ENCODE results near the gene ASNSD1. TPM values are rescaled to one million over a fixed set of nuclear protein-coding genes. Genes with fewer than 3 reads are reported as not detected.

Gene ASNSD1
- polyA plus RNA-seq, 1 of the 3 experiments (the other 2 are of a cell fraction), result 15.5 TPM

DNA sequence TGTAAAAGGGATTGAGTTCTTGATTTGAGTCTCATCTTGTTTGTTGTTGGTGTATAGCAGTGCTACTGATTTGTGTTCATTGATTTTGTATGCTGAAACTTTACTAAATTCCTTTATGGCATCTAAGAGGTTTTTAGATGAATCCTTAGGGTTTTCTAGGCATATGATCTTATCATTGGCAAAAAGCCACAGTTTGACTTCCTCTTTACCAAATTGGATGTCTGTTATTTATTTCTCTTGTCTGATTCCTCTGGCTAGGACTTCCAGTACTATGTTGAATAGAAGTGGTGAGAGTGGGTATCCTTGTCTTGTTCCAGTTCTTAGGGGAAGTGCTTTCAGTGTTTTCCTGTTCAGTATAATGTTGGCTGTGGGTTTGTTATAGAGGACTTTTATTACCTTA is 18.0 kb downstream of the ASNSD1 start:
- H3K4me3 ChIP-seq (ENCODE audit: low read depth in 2 of 2, low read length in 1 of 2), result no peak overlapping the region
- no peaks in the 10 kb centered on the region for H4K20me1 ChIP-seq (ENCODE audit: insufficient read depth)
- H3K36me3 ChIP-seq (replicated peaks in 1 of 2; ENCODE audit: control insufficient read depth in 1 of 2, insufficient read depth in 2 of 2, low read length in 1 of 2), result peaks cover 3 to 19% of the 10 kb centered on the region in 2 experiments
- H3F3A ChIP-seq (replicated peaks; ENCODE audit: insufficient read depth), result no peaks in the 10 kb centered on the region
- CTCF ChIA-PET, result no interaction called here
- TF ChIP-seq RXRA (IDR thresholded peaks at IDR 0.05; ENCODE audit: borderline replicate concordance, low read depth) (no peak), ELF1 (IDR thresholded peaks at IDR 0.05) (no peak), TEAD4 (IDR thresholded peaks at IDR 0.05; ENCODE audit: borderline replicate concordance, insufficient read depth) (no peak), NFIC (IDR thresholded peaks at IDR 0.05; ENCODE audit: borderline replicate concordance) (no peak), FOSL2 (IDR thresholded peaks at IDR 0.05; ENCODE audit: borderline replicate concordance, low read depth) (no peak), JUND (IDR thresholded peaks at IDR 0.05) (no peak), GATA2 (CRISPR knock-in tag; IDR thresholded peaks at IDR 0.05) (no peak)
- TF ChIP-seq, protein P1, sequence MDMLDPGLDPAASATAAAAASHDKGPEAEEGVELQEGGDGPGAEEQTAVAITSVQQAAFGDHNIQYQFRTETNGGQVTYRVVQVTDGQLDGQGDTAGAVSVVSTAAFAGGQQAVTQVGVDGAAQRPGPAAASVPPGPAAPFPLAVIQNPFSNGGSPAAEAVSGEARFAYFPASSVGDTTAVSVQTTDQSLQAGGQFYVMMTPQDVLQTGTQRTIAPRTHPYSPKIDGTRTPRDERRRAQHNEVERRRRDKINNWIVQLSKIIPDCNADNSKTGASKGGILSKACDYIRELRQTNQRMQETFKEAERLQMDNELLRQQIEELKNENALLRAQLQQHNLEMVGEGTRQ (IDR thresholded peaks at IDR 0.05; ENCODE audit: borderline replicate concordance, low read depth, low read length), result no peak
- TF ChIP-seq, protein P2, sequence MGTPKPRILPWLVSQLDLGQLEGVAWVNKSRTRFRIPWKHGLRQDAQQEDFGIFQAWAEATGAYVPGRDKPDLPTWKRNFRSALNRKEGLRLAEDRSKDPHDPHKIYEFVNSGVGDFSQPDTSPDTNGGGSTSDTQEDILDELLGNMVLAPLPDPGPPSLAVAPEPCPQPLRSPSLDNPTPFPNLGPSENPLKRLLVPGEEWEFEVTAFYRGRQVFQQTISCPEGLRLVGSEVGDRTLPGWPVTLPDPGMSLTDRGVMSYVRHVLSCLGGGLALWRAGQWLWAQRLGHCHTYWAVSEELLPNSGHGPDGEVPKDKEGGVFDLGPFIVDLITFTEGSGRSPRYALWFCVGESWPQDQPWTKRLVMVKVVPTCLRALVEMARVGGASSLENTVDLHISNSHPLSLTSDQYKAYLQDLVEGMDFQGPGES (IDR thresholded peaks at IDR 0.05; ENCODE audit: low read depth, low read length), result no peak
- TF ChIP-seq, protein P3, sequence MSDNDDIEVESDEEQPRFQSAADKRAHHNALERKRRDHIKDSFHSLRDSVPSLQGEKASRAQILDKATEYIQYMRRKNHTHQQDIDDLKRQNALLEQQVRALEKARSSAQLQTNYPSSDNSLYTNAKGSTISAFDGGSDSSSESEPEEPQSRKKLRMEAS (IDR thresholded peaks at IDR 0.05; ENCODE audit: low read depth), result no peak
- no peaks in the 10 kb centered on the region; a peak in 1 of 4 replicates for H3K4me1 ChIP-seq (ENCODE audit: control insufficient read depth in 1 of 2, insufficient read depth in 2 of 2, low read depth in 1 of 2, low read length in 1 of 2)
- DNase-seq, result no peak
- H3K9ac ChIP-seq, result no peak overlapping the region
- H3K27ac ChIP-seq (ENCODE audit: low read depth in 2 of 2, low read length in 1 of 2), result no peak overlapping the region
- no peaks in the 10 kb centered on the region for H3K9me2 ChIP-seq
- H3K4me2 ChIP-seq, result no peak overlapping the region
- peaks cover 17% of the 10 kb centered on the region for H3K79me2 ChIP-seq (ENCODE audit: insufficient read depth)
- H3K27me3 ChIP-seq (ENCODE audit: insufficient read depth), result no peaks in the 10 kb centered on the region
- H2AFZ ChIP-seq (ENCODE audit: low read depth), result no peak overlapping the region
- POLR2A ChIA-PET, result no interaction called here
- peaks cover 8% of the 10 kb centered on the region; the same call in 1 of the 2 replicates for H3K9me3 ChIP-seq

DNA sequence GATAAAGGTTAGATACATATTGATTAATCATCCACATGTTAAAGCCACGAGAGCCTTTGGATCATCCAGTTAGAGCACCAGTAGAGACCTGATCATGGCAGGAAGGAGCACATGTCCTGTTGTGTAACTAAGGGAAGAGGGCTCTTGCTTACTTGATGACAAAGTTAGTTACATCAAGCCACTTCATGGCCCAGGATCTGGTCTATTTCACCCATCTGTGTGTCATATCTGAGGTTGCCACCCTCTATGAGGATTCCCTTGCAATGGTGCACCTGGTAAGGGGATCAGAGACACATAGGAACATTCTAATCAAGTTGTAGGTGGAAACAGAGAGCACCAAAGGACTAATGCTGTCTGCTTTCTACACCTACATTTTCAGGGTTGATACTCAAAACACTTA is 19.9 kb downstream of the ASNSD1 start:
- H3K79me2 ChIP-seq (ENCODE audit: insufficient read depth), result peaks cover 9% of the 10 kb centered on the region
- H3F3A ChIP-seq (replicated peaks; ENCODE audit: insufficient read depth), result no peaks in the 10 kb centered on the region
- WGBS (ENCODE audit: low lambda C conversion rate), result 75% methylated on average over 1 of the region's 1 CpG
- peaks cover 8% of the 10 kb centered on the region; the same call in 1 of the 2 replicates for H3K9me3 ChIP-seq
- POLR2A ChIA-PET, result no interaction called here
- no peak overlapping the region for H3K9ac ChIP-seq
- H3K27me3 ChIP-seq (ENCODE audit: insufficient read depth), result no peaks in the 10 kb centered on the region
- peaks cover 3 to 11% of the 10 kb centered on the region in 2 experiments for H3K36me3 ChIP-seq (replicated peaks in 1 of 2; ENCODE audit: control insufficient read depth in 1 of 2, insufficient read depth in 2 of 2, low read length in 1 of 2)
- DNase-seq, result no peak
- no peaks in the 10 kb centered on the region for H3K9me2 ChIP-seq
- no peak overlapping the region for H3K27ac ChIP-seq (ENCODE audit: low read depth in 2 of 2, low read length in 1 of 2)
- TF ChIP-seq, protein P4, sequence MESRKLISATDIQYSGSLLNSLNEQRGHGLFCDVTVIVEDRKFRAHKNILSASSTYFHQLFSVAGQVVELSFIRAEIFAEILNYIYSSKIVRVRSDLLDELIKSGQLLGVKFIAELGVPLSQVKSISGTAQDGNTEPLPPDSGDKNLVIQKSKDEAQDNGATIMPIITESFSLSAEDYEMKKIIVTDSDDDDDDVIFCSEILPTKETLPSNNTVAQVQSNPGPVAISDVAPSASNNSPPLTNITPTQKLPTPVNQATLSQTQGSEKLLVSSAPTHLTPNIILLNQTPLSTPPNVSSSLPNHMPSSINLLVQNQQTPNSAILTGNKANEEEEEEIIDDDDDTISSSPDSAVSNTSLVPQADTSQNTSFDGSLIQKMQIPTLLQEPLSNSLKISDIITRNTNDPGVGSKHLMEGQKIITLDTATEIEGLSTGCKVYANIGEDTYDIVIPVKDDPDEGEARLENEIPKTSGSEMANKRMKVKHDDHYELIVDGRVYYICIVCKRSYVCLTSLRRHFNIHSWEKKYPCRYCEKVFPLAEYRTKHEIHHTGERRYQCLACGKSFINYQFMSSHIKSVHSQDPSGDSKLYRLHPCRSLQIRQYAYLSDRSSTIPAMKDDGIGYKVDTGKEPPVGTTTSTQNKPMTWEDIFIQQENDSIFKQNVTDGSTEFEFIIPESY (IDR thresholded peaks at IDR 0.05; ENCODE audit: borderline replicate concordance, low read depth), result no peak
- no peak for TF ChIP-seq FOXM1 (IDR thresholded peaks at IDR 0.05; ENCODE audit: low read depth)
- no peak for TF ChIP-seq TEAD4 (IDR thresholded peaks at IDR 0.05; ENCODE audit: borderline replicate concordance, insufficient read depth)
- TF ChIP-seq GATA2 (CRISPR knock-in tag; IDR thresholded peaks at IDR 0.05), result no peak
- TF ChIP-seq, protein P1 (IDR thresholded peaks at IDR 0.05; ENCODE audit: borderline replicate concordance, low read depth, low read length), result no peak
- H3K4me1 ChIP-seq (ENCODE audit: control insufficient read depth in 1 of 2, insufficient read depth in 2 of 2, low read depth in 1 of 2, low read length in 1 of 2), result peaks cover 4 to 6% of the 10 kb centered on the region in 2 experiments; a peak in 2 of 4 replicates
- no peaks in the 10 kb centered on the region for H4K20me1 ChIP-seq (ENCODE audit: insufficient read depth)
- no peak overlapping the region for H2AFZ ChIP-seq (ENCODE audit: low read depth)
- CTCF ChIA-PET, result interaction anchor here (1.0 to 2.2 kb wide), 3 partner anchors 16 to 20 kb away, joined by 3 to 7 read pairs (median 6); partner anchors contain the start of gene ASNSD1
- H3K4me3 ChIP-seq (ENCODE audit: low read depth in 2 of 2, low read length in 1 of 2), result no peak overlapping the region
- no peak overlapping the region for H3K4me2 ChIP-seq
